Astrocyte of the spinal cord (primary cell): ENCODE results near the gene OXSR1.

Experiments
- DNase-seq: peaks from one replicate; pipeline ENCODE4 v3.0.0; 2011; ENCODE audit warnings: low read depth, low spot score
- H3K4me3 ChIP-seq: 2 replicates; pipeline ENCODE4 v1.5.1; 2011; ENCODE audit warnings: low read depth, mild to moderate bottlenecking, low read length, moderate library complexity
- CTCF ChIP-seq: IDR thresholded peaks from 2 replicates; pipeline ENCODE4 v1.5.1; 2012; ENCODE audit warnings: low read depth, mild to moderate bottlenecking, low read length, inconsistent platforms
- in situ Hi-C: cut with HindIII; loops from 2 replicates; pipeline ENCODE4 v1.10.0; 2017; ENCODE audit warnings: low sequenced_read_pairs

Gene OXSR1

GRCh38 chr3:38245930-38246329 is 80.6 kb downstream of the OXSR1 start:
- no peak overlapping the region for H3K4me3 ChIP-seq
- TF ChIP-seq CTCF: no peak
- DNase-seq: no peak
- in situ Hi-C loops: no loop called here

- no peak overlapping the region for H3K4me3 ChIP-seq
- peak; percentile 42 for TF ChIP-seq CTCF
- DNase-seq: peak; percentile 91
- in situ Hi-C loops: no loop called here
Observed at GRCh38 chr3:38247366-38248035, 82.2 kb downstream of the OXSR1 start.

- DNase-seq: no peak
- no peak for TF ChIP-seq CTCF
- no peak overlapping the region for H3K4me3 ChIP-seq
- in situ Hi-C loops: no loop called here
Observed at GRCh38 chr3:38250198-38250597, 84.9 kb downstream of the OXSR1 start.

- in situ Hi-C loops: no loop called here
- TF ChIP-seq CTCF: no peak
- DNase-seq: no peak
- H3K4me3 ChIP-seq: no peak overlapping the region
Observed at GRCh38 chr3:38251197-38251596, 85.9 kb downstream of the OXSR1 start.

GRCh38 chr3:38253704-38254103 is 88.4 kb downstream of the OXSR1 start:
- DNase-seq: no peak
- no peak for TF ChIP-seq CTCF
- no peak overlapping the region for H3K4me3 ChIP-seq
- in situ Hi-C loops: no loop called here

- no peak for DNase-seq
- in situ Hi-C loops: no loop called here
- TF ChIP-seq CTCF: no peak
- no peak overlapping the region for H3K4me3 ChIP-seq
Observed at GRCh38 chr3:38254872-38255271, 89.5 kb downstream of the OXSR1 start.
